ENCODE data around the gene AGER. TPM values are rescaled to one million over a fixed set of nuclear protein-coding genes. Genes with fewer than 3 reads are reported as not detected.

Gene AGER
- total and polyA plus RNA-seq, 2 of the 4 experiments (the other 2 are of a cell fraction): 0.18 to 4.2 TPM

DNA sequence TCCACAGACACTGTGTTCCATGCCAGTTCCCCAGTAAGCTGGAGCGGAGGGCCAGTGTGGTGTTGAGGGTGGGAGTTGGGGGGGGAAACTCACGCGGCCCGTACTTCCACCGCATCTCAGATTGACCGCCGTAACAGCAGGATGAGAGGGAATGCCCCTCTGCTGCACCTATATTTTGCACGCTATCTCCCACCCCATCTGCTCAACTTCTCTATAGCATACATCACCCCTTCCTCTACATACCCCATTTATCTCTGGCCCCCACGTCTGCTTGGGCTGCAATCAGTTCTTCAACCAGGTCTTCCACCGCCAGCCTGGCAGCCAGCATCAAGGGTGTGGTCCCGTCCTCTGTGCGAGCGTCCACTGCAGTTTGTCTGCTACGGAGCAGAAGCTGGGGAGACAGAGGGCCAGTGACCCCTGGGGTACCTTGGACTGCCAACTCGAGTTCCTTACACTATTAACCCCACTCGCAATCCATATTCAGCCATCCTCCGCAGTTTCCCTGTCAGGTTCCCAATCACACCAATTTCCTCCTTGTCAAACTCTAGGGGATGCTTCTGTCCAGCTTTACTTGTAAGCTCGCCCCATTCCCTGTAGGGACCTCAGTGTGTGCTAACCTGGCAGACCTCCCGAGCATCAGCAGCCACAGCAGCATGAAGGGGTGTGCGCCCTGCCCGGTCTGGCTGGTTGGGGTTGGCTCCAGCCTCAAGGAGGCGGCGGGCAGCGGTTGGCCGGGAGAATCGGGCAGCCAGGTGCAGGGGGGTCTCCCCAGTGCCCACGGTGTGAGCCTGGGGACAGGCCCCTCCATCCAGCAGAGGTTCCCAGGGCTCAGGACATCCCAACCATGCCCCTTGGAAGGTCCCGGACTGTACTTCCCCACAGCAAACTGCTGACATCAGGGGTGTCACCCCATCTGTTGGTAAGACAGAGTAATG, 12.9 kb upstream of the AGER start (continued):
- TF ChIP-seq, protein P1, sequence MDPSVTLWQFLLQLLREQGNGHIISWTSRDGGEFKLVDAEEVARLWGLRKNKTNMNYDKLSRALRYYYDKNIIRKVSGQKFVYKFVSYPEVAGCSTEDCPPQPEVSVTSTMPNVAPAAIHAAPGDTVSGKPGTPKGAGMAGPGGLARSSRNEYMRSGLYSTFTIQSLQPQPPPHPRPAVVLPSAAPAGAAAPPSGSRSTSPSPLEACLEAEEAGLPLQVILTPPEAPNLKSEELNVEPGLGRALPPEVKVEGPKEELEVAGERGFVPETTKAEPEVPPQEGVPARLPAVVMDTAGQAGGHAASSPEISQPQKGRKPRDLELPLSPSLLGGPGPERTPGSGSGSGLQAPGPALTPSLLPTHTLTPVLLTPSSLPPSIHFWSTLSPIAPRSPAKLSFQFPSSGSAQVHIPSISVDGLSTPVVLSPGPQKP (IDR thresholded peaks at IDR 0.05; ENCODE audit: borderline replicate concordance, low read depth, low read length): no peak
- no peak for TF ChIP-seq RAD21 (IDR thresholded peaks at IDR 0.05; ENCODE audit: low read length)
- no peak for TF ChIP-seq MXI1 (IDR thresholded peaks at IDR 0.05; ENCODE audit: borderline replicate concordance, low read depth, low read length)

Measured in IMR-90 (cell line).